ENCODE measurements around the gene ETFDH.

- TF ChIP-seq SIN3A (IDR thresholded peaks at IDR 0.05; ENCODE audit: borderline replicate concordance, insufficient read depth, low read length) (no peak), POLR2AphosphoS5 (IDR thresholded peaks at IDR 0.05; ENCODE audit: low read depth, low read length) (no peak), REST (IDR thresholded peaks at IDR 0.05; ENCODE audit: insufficient read depth in 1 of 2, low read depth in 2 of 2, low read length in 2 of 2) (no peak)
Observed at GRCh38 chr4:158681629-158682028, 9.5 kb downstream of the ETFDH start.

Data from PFSK-1 (cell line).